ENCODE results near the gene GALNT2.
A peak's percentile ranks its signal among the peaks of the same experiment; 100 is the strongest.

Gene GALNT2

DNA sequence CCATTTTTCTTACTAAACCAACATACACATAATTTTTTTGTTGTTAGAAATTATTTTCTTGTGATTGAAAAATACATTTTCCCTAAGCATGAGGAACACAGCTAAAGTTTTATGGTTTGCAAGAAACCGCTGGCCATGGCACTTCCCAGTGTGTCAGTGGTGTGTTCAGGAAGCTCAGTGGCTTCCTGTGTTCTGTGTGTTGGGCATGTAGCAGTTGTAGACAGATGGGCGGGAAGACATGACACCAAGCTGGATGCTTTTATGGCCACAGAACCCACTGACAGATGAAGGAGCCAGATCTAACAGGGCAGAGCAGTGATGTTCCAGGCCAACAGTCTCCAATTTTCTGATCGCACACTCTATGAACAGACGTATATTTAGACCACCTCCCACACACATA is 119.8 kb downstream of the GALNT2 start:
- DNase-seq (ENCODE audit: low read depth): no peak

DNA sequence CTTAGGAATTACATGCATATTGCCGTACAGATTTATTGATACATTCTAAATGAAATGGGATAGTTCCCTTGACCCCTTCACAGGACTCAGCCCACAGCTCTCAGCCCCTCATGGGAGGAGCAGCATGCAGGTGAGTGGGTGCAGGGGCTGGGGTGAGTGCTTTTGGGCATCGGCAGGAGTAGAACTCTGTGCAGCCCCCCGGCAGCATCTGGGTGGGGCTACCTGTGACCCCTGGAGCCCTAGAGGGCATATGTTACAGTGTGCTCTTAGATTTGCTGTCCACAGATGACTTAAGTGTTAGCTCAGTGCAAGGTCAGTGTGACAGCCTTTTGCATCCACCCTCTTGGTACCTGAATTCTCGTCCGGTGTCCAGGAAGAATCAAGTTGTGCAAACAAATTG is 120.3 kb downstream of the GALNT2 start:
- no peak for DNase-seq (ENCODE audit: low read depth)

DNA sequence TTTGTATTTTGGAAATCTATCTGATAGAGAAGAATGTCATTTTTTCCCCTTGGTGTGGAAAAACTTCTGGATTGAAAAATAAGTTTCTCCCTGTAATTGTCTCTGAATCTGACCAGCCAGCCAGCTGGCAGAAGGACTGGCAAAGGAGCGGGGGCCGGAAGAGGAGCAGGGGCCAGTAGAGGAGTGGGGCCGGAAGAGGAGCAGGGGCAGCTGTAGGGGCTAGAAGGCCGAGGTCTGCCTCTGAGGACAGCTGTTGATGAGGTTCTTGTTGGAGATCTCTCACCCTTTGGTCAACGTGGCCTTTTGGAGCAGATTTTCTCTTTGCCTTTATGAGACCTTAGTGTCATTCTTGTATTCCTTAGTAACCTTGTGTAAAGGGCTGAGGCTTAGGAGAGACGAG is 121.8 kb downstream of the GALNT2 start:
- DNase-seq (ENCODE audit: low read depth): no peak

DNA sequence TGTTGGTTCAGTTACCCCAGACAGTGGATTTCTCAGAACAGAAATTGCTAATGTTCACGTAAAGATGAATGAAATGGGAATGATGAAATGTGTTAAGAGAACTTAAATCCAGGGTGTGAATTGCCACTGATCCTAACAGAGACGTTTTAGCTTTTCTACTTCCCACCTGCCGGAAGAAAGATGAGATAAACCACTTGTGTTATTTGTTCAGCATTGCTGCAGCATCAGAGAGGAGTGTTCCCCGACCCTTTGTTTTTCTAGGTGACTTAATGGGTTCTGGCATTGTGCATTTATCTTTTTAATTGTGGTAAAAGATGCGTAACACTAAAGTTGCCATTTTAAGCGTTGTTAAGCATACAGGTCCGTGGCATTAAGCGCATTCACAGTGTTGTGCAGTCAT is 122.3 kb downstream of the GALNT2 start:
- DNase-seq (ENCODE audit: low read depth): no peak

DNA sequence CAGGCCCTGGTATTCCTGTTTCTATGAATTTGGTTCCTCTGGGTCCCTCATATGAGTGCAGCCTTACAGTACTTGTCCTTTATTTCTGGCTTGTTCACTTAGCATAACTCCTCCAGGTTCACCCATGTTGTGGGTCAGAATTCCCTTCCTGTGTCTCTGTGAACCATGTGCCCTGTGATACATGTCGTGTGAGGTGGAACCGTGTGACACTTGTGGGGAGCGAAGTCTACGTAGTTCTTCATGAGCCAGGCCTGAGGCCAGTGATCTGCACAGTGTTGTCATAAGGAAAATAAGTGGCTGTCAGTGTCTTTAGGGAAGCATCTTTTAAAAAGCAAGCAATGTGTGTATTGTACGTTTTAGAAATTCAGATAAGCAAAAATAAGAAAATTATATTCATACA is 122.8 kb downstream of the GALNT2 start:
- DNase-seq (ENCODE audit: low read depth): no peak

DNA sequence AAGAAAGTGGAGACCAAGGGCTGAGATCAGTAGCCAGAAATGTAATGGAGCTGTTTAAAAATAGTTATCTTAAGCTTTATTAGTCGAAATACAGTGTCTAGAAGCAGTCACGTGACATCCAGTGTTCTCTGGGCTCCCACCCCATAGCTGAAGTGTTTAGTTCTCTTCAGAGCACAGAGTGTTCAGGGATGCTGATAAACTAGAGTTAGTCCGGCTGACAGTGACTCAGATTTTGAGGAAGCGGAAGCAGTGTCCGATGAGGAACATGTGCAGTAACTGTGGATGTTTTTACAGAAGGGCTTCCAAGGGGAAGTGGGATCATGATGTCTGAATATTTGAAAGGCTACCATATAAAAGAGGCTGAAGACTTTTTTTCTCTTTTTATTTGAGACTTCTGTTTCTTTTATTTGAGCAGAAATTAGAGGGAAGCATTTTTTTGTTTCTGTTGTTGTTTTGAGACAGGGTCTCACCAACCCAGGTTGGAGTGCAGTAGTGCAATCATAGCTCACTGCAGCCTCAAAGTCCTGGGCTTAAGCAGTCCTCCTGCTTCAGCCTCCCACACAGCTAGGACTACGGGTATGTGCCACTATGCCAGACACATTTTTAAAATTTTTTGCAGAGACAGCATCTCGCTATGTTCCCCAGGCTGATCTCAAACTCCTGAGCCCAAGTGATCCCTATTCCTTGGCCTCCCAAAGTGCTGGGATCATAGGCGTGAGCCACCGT is 124.2 kb downstream of the GALNT2 start:
- DNase-seq (ENCODE audit: low read depth): no peak

DNA sequence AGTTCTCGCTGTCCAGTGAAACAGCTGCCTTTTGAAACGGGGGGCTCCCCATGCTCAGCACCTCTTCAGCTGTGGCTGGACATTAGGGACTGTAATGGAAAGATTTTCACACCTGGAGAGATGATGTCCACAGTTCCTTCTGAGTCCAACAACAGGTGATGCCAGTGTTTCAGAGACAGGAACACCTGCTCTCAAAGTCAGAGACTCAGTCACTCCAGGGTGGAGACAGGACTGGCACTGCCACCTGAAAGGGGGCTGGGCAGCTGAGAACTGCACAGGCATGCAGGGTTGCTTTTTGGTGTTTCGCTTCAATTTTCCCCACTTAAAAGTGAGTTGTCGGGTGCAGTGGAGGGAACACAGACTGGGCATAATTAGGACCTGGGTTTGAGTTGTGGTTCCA is 124.8 kb downstream of the GALNT2 start:
- no peak for DNase-seq (ENCODE audit: low read depth)

DNA sequence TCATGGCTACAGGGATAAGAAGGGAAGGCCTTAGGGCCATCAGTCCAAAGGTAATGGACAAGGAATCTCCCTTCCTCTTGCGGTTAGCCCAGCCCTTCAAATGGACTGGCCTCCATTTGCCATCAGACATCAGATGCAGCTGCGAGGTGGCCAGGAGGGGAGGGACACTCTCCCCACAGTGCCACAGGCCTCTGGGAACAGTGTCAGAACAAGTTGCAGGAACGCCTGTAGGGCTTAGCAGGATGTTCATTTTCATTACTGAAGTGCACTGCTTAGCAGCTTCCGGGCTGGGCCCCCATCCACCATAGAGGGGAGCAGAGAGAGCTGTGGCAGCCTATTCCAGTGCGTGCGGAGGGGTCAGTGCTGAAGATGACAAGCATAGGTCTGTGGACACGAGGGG is 127.5 kb downstream of the GALNT2 start:
- DNase-seq (ENCODE audit: low read depth): no peak

DNA sequence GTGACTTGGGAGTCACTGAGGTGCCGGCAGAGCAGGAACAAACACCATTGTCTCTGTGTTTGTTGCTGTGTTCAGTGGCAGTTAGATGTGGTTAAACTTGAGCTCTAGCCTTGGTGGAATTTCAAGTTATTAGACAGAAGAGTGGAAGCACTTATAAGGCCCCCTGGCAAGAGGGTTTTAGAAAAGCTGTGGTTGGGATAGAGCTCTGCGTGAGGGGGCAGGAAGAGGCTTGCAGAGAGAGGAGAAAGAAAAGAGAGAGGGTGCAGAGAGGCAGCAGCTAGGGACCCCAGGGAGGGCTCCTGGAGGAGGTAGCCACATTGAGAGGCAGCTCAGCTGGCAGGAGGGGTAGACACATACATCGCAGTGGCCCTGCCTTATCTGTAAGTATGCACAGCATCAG is 128.2 kb downstream of the GALNT2 start:
- DNase-seq (ENCODE audit: low read depth): no peak

DNA sequence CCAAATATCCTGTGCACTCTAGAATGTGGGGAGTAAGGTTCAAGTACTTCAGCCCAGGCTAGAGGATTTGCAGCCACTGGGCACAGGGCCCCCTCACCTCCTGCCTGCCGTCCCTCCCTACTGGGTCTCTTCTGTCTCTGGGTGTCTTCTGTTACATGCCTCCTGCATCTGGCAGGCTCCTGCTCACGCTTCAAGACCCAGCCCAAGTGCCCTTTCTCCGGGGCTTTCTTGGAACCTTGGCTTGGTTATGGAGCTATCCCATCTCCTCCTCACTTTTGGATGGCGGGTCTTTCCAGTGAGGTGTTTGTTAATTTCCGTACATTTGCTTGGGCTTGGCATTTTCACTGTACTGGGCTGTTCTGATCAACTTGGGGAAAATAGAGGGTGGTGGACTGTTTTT is 129.0 kb downstream of the GALNT2 start:
- DNase-seq (ENCODE audit: low read depth): no peak

DNA sequence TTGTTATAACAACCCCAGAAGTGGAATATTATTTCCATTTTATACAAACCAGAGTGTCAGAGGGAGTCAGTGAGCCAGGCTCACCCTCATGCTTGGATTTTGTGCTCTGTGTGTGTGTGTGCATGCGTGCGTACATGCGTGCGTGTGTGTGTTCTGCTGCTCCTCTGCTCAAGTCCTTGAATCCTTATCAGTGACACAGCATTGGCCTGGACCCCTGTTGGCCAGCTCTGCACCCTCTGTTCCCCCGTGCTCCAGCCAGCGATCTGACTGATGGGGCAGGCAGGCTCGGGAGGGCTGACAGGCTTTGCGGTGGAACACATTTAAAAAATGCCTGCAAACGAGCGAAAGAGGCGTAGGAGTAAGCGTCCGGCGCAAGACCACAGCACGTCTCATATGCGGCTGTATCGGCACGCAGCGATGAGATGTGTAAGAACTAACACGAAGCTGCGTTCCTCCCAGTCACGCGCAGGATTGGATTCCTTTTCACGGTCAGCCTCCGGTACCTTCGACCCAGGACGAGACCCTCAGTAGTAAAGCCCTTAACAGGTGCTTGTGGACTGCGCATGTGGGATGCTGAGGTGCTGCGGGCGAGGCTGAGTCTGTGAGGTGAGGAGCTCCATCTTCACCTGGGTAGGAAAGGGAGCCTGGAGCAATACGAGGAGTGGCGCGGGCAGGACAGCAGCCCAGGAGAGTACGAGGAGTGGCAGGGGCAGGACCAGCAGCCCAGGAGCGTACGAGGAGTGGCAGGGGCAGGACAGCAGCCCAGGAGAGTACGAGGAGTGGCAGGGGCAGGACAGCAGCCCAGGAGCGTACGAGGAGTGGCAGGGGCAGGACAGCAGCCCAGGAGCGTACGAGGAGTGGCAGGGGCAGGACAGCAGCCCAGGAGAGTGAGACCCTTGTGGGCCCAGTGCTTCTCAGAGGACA is 130.9 kb downstream of the GALNT2 start:
- no peak for DNase-seq (ENCODE audit: low read depth)

DNA sequence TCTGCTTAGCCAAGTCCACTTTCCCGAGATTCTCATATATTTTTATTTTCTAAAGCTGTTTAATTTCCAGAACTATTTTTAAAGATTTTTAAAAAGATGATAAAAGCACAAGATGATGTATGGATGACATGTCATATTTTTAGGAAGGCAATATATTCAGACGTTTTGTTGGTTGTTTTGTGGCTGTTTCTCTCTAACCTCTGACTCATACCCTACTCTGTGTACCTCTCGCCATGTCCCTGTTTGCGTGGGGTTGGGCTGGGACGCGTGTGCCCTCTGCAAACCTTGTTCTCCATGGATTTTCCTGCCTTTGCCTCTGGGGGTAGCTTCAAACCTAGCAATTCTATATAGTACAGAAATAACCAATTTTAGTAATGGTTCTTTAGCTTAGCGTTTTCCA is 132.0 kb downstream of the GALNT2 start:
- no peak for DNase-seq (ENCODE audit: low read depth)

DNA sequence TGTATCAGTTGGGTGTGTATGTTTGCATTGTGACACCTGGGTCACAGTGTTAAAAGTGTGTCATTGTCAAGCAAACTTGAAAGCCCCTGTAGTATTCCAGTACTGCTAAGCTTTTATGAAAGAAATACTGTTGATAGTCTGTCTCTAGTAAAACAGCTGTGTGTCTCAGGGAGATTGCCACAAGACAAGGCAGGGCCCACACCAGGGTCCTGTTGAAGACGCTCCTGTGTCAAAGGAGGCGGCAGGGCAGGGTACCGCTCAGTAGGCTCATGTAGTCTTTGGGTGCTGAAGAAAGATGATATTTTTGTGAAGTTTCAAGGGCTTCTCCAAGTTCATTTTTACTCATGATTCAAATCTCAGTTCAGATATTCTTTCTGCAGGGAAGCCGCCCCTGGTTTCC is 132.5 kb downstream of the GALNT2 start:
- no peak for DNase-seq (ENCODE audit: low read depth)

DNA sequence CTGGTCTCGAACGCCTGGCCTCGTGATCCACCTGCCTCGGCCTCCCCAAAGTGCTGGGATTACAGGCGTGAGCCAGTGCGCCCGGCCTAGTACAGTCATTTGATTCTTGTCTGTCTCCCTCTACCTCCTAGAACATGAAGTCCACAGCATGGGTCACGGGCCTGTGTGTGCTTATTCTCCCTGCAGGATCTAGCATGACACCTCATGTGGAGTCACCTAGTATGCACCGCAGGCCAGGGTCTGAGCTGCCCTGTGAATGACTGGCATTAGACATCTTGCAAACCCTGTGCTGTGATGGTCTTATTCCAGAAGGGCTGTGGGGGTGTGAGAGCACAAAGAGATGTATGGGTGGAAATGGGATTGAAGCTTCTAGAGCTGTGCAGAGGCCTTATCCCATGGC is 133.2 kb downstream of the GALNT2 start:
- DNase-seq (ENCODE audit: low read depth): no peak

DNA sequence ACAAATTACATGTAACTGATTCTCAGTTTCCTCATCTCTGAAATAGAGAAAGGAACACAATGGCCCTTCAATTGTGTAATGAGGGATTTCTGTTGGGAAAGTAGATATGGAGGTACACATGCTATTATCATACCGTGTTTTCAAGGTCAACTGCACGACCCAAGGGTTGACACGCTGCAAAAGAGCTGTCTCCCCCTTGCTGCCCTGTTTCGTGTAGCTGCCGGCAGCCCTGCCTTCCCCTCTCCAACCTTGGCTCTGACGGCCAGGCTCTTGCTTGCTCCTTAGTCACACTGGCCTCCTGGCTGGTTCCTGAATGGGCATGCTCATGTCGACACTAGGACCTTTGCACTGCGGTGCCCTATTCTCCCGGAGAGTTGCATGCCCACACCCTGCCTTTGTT is 134.4 kb downstream of the GALNT2 start:
- DNase-seq (ENCODE audit: low read depth): no peak

DNA sequence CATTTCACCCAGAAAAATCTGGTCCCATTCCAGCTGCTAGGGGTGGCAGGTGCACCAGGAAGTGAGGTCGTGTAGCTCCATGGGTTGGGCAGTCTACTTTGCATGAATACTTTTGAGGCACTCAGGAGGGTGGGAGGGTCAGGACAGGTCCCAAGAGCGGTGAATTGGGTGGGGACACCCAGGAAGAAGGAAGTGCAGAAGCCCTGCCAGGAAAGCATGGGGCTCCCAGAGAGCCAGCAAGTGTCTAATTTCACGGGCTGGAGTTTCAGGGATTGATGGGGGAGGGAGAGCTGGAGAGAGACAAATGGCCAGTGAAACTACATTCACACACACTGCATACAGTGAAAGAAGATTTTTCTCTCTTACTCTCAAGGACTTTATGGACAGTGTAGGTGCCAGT is 137.8 kb downstream of the GALNT2 start:
- DNase-seq (ENCODE audit: low read depth): no peak

DNA sequence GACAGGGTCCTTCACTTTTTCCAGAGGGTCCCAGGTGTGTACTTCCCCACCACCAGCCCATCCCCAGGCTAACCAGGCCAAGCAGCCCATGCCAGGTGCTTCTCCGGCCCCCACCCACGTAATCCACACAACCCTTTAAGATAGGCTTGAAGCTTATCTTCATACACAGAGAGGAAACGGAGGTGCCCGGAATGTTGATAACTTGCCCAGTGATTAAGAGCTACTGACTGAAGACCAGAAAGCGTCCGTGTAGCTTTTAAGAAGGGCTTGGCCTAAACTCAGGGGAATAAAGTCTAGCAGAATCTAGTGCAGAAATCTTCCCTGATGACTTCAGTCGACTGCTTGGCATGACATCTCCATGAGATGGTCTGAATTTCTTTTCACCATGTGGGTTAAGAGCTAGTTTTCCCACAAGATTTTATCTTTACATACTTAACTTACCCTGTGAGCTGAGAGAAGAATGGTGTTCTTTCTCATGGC is 138.7 kb downstream of the GALNT2 start:
- DNase-seq (ENCODE audit: low read depth): no peak

DNA sequence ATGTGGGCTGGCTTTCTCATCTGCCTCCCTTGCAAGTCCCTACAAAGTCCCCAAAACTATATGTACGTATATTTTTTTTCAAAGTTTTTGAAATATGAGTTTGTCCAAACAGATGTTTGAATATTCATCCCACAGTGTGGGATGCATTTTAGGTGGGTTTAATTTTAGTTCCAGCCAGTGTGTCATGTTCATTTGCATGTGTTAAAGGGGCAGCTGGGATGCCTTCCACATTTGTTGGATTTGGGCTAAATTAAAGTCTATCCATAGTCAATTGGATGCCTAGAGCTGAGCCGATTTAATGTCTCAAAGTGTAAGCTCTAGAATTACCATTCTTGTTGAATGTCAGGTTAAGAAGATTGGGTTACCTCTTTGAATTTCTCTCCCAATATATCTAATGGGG is 139.2 kb downstream of the GALNT2 start:
- no peak for DNase-seq (ENCODE audit: low read depth)

DNA sequence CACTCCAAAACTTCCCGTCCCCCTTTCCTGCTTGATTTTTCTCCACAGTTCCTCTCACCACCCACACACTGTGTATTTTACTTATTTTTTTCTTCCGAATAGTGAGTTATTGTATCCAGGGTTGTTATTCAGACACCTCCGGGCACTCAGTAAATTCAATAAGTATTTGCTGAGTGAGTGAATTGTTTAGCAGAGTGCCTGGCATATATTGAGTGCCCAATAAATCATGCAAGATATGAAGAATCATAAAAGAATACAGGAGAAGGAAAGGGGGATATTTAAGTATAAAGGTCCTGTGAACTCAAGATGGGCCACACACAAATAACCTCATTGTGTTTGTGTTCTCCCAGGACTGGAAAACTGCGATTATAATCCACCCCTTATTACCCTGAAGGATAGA is 139.9 kb downstream of the GALNT2 start:
- DNase-seq (ENCODE audit: low read depth): no peak

DNA sequence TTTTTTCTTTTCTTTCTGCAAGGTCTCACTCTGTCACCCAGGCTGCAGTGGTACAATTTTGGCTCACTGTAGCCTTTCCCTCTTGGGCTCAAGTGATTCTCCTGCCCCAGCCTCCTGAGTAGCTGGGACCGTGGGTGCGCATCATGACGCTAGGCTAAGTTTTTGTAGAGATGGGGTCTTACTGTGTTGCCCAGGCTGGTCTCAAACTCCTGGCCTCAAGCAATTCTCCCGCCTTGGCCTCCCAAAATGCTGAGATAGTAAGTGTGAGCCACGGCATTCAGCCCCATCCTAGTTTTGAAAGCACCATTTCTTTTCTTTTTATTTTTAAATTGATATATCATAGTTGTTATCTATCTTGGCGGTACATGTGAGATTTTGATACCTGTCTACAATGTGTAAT is 140.6 kb downstream of the GALNT2 start:
- no peak for DNase-seq (ENCODE audit: low read depth)

DNA sequence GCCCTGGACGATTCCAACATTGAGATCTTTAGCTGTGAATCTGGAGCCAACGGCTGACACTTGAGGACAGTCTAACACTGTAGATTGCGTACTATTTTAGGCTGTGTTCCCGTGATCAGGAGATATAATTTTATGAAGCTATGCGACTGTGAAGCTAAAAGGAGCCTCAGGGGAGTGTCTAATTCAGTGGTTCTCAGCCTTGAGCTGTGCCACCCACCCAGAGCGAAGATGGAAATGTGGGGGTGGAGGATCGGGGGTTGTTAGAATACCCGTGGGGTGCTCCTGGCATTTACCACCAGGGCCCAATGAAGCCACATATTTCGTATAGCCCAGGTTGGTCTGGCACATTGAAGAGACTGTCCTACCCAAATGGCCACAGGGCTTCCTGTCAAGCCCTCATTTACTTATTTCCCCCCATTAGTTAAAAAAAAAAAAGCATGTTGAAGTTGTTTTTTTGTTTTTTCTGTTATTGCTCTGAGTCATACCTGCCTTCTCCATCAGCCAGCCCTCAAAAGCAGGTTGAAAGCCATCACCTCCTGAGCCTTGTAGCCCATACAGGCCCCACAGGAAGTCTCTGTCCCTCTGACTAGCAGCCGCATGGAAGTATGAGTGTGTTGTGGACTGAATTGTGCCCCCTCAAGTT is 141.7 kb downstream of the GALNT2 start:
- DNase-seq (ENCODE audit: low read depth): peak; percentile 36

DNA sequence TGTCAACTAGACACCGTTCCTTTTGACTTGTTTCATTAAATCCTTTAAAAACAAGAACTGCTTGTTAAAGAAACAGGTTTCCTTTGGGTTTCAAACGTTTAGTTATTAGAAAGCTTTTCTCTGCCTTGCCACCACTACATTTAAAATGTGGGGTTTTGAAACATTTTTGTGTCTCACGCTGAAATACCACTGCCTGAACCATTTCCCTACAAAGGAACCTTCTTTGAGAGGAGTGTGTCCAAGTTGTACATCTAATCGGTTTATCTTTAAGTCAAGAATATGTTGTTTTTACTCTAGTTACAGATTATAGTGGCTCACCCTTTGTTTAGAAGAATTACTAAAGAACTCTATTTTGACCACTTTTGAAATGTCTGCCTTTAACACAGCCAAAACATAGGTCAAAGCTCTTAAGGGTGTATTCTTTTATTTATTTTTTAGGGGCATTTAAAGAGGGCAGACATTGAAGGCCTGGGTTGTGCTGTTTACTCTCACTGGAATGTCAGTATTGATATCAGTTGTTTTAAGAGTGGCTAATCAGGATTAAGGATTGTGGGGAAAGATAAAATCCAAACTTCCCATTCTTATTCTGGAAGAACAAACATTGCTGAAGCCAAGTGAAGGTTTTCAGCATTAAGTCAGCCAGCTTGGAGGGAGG is 143.4 kb downstream of the GALNT2 start:
- DNase-seq (ENCODE audit: low read depth): no peak

DNA sequence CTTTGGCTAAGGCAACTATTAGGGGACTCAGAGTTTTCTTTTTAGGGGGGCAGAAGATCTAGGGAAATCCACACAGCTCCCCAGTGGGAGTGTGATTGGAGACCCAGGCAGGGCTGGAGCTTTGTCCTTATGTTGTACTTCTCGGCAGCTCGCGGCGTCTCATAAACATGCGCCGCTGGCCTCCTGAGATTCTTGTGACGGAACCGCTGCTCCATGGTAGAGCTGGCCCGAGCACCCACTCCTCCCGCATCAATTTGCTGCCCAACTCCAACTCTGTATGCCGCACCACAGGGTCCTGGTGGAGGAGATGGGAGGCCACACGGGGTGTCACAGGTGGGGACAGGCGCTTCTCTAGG is 143.9 kb downstream of the GALNT2 start:
- no peak for DNase-seq (ENCODE audit: low read depth)
